GM13977 (cell line): Measurements from ENCODE around the gene CLIC4.
"Not testable (repeated sequence)": the region's sequence is repeated elsewhere in the genome, so short reads cannot be mapped to it uniquely, and the experiment has no call there.

Source experiments
- DNase-seq: peaks from one replicate; pipeline ENCODE4 v3.0.0; 2012; ENCODE audit warnings: low spot score
- CTCF ChIP-seq: IDR thresholded peaks from 2 replicates; pipeline ENCODE4 v1.5.1; 2012; ENCODE audit warnings: mild to moderate bottlenecking, control low read depth; ENCODE audit not compliant: insufficient read depth; ENCODE audit errors: extremely low read depth, missing control alignments
- in situ Hi-C: fragments of 300-500 bp; cut with MboI; formaldehyde crosslinking; loops from one replicate; pipeline ENCODE4 v1.12.0; 2022; ENCODE audit warnings: low sequenced_read_pairs, low pct_unique_long_range_greater_than_20kb, mixed read lengths, inconsistent platforms; ENCODE audit not compliant: unreplicated experiment

The CLIC4 gene

GRCh38 chr1:24727501-24728216, 17.6 kb upstream of the CLIC4 start:
- DNase-seq = peak; percentile 71
- in situ Hi-C loops = no loop called here
- TF ChIP-seq CTCF = no peak

GRCh38 chr1:24728982-24729381, 16.3 kb upstream of the CLIC4 start:
- in situ Hi-C loops = no loop called here
- no peak for TF ChIP-seq CTCF
- no peak for DNase-seq

- in situ Hi-C loops = no loop called here
- DNase-seq = no peak
- TF ChIP-seq CTCF = no peak
Measured at GRCh38 chr1:24732186-24732885, 12.9 kb upstream of the CLIC4 start.

GRCh38 chr1:24733342-24733741, 11.9 kb upstream of the CLIC4 start:
- DNase-seq, in situ Hi-C loops: not testable (repeated sequence)

GRCh38 chr1:24735156-24735508, 10.1 kb upstream of the CLIC4 start:
- no peak for TF ChIP-seq CTCF
- in situ Hi-C loops = no loop called here
- no peak for DNase-seq

- DNase-seq = no peak
- TF ChIP-seq CTCF = no peak
- in situ Hi-C loops = no loop called here
Measured at GRCh38 chr1:24735509-24736375, 9.5 kb upstream of the CLIC4 start.
